Neutrophil (primary cell): ENCODE results near the gene ABCA7.

Experiments used
- H3K27ac ChIP-seq: fragments of 200-600 bp; sonication (generic); 2 replicates; pipeline ENCODE4 v1.5.1; 2016; ENCODE audit warnings: mild to moderate bottlenecking, moderate library complexity
- H3K27me3 ChIP-seq: fragments of 200-600 bp; sonication (generic); 2 replicates; pipeline ENCODE4 v1.6.0; 2016; ENCODE audit warnings: mild to moderate bottlenecking
- H3K36me3 ChIP-seq: fragments of 200-600 bp; sonication (generic); 2 replicates; pipeline ENCODE4 v1.5.1; 2017
- H3K4me1 ChIP-seq, 2 experiments: fragments of 200-600 bp in 1 of 2; sonication (generic) in 1 of 2; 1 replicate in 1 of 2; 2 replicates in 1 of 2; pipeline versions ENCODE4 v1.5.1 to v1.6.1; 2013 to 2016; ENCODE audit warnings: low read depth in 1 of 2, low read length in 1 of 2, mild to moderate bottlenecking in 1 of 2, moderate library complexity in 1 of 2; ENCODE audit not compliant: control insufficient read depth in 1 of 2, insufficient read depth in 1 of 2
- H3K4me3 ChIP-seq, 2 experiments: fragments of 200-600 bp in 1 of 2; sonication (generic) in 1 of 2; 1 replicate in 1 of 2; 2 replicates in 1 of 2; pipeline ENCODE4 v1.5.1; 2013 to 2016; ENCODE audit warnings: low read depth in 1 of 2, low read length in 1 of 2, mild to moderate bottlenecking in 1 of 2, moderate library complexity in 1 of 2
- H3K9me3 ChIP-seq: fragments of 200-600 bp; sonication (generic); 2 replicates; pipeline ENCODE4 v1.5.1; 2016
- CTCF ChIP-seq: fragments of 200-600 bp; sonication (generic); IDR thresholded peaks from 2 replicates; pipeline ENCODE4 v1.5.1; 2016; ENCODE audit warnings: antibody characterized with exemption

ABCA7 gene

GRCh38 chr19:1053176-1054101 is 13.5 kb downstream of the ABCA7 start:
- H3K4me1 ChIP-seq = no peaks in the 10 kb centered on the region
- no peaks in the 10 kb centered on the region for H3K9me3 ChIP-seq
- peaks cover 87% of the 10 kb centered on the region for H3K36me3 ChIP-seq
- H3K27me3 ChIP-seq = no peaks in the 10 kb centered on the region
- H3K27ac ChIP-seq = peak overlapping the region; percentile 52
- H3K4me3 ChIP-seq = no peak overlapping the region
- TF ChIP-seq CTCF = no peak

GRCh38 chr19:1054102-1055027 is 14.5 kb downstream of the ABCA7 start:
- H3K27me3 ChIP-seq = no peaks in the 10 kb centered on the region
- H3K9me3 ChIP-seq = no peaks in the 10 kb centered on the region
- H3K4me1 ChIP-seq = no peaks in the 10 kb centered on the region
- H3K27ac ChIP-seq = no peak overlapping the region
- no peak for TF ChIP-seq CTCF
- no peak overlapping the region for H3K4me3 ChIP-seq
- peaks cover 90% of the 10 kb centered on the region for H3K36me3 ChIP-seq

GRCh38 chr19:1055028-1055425 is 15.1 kb downstream of the ABCA7 start:
- TF ChIP-seq CTCF = no peak
- H3K27me3 ChIP-seq = no peaks in the 10 kb centered on the region
- peaks cover 94% of the 10 kb centered on the region for H3K36me3 ChIP-seq
- H3K4me3 ChIP-seq = no peak overlapping the region
- H3K27ac ChIP-seq = no peak overlapping the region
- H3K9me3 ChIP-seq = no peaks in the 10 kb centered on the region
- no peaks in the 10 kb centered on the region for H3K4me1 ChIP-seq

GRCh38 chr19:1055886-1056620 is 16.1 kb downstream of the ABCA7 start:
- no peak for TF ChIP-seq CTCF
- H3K9me3 ChIP-seq = no peaks in the 10 kb centered on the region
- H3K4me1 ChIP-seq = no peaks in the 10 kb centered on the region
- peaks cover 96% of the 10 kb centered on the region for H3K36me3 ChIP-seq
- H3K27me3 ChIP-seq = no peaks in the 10 kb centered on the region
- H3K27ac ChIP-seq = no peak overlapping the region
- no peak overlapping the region for H3K4me3 ChIP-seq

- Histone ChIP-seq H3K27ac (peak overlapping the region; percentile 33), H3K27me3 (no peaks in the 10 kb centered on the region), H3K9me3 (no peaks in the 10 kb centered on the region), H3K36me3 (peaks cover 97% of the 10 kb centered on the region), H3K4me3 (no peak overlapping the region), H3K4me1 (no peaks in the 10 kb centered on the region)
- TF ChIP-seq CTCF = peak; percentile 22
These were observed 17.4 kb downstream of the ABCA7 start for GRCh38 chr19:1057176-1057855.
